HepG2 (cell line): Measurements from ENCODE around the gene APBA1. TPM values are rescaled to one million over a fixed set of nuclear protein-coding genes. Genes with fewer than 3 reads are reported as not detected.

Experiments
- HMG20A ChIP-seq: IDR thresholded peaks from 2 replicates; pipeline ENCODE4 v1.6.1; 2016; ENCODE audit warnings: borderline replicate concordance
- IRF1 ChIP-seq: sonication (generic); formaldehyde crosslinking; IDR thresholded peaks from 2 replicates; pipeline ENCODE4 v1.4.0; 2020; ENCODE audit warnings: low read depth, mild to moderate bottlenecking, missing genetic modification reagents
- TBP ChIP-seq: sonication (generic); formaldehyde crosslinking; IDR thresholded peaks from 2 replicates; pipeline ENCODE4 v1.5.0; 2020; ENCODE audit warnings: missing genetic modification reagents
- THAP9 ChIP-seq: sonication (generic); formaldehyde crosslinking; IDR thresholded peaks from 2 replicates; pipeline ENCODE4; 2020; ENCODE audit warnings: missing genetic modification reagents, mild to moderate bottlenecking, borderline replicate concordance
- TSC22D2 ChIP-seq: sonication (generic); formaldehyde crosslinking; IDR thresholded peaks from 2 replicates; pipeline ENCODE4 v1.5.1; 2020; ENCODE audit warnings: missing genetic modification reagents, mild to moderate bottlenecking, borderline replicate concordance
- UBTF ChIP-seq: sonication (generic); formaldehyde crosslinking; IDR thresholded peaks from 2 replicates; pipeline ENCODE4 v1.4.0; 2020; ENCODE audit warnings: mild to moderate bottlenecking, missing genetic modification reagents
- YY1 ChIP-seq: IDR thresholded peaks from 2 replicates; pipeline ENCODE4 v1.6.1; 2011; ENCODE audit warnings: low read length, low read depth, moderate library complexity, mild to moderate bottlenecking; ENCODE audit not compliant: insufficient read depth, insufficient replicate concordance
- ZNF407 ChIP-seq: sonication (generic); formaldehyde crosslinking; IDR thresholded peaks from one replicate; pipeline ENCODE4 v1.5.1; 2020; ENCODE audit warnings: mild to moderate bottlenecking, missing genetic modification reagents; ENCODE audit errors: not compliant biosample characterization
- ZNF563 ChIP-seq: sonication (generic); formaldehyde crosslinking; IDR thresholded peaks from 2 replicates; pipeline ENCODE4 v1.8.0; 2022; ENCODE audit warnings: mild to moderate bottlenecking, moderate library complexity, missing genetic modification reagents
- ZNF639 ChIP-seq: conservative IDR thresholded peaks from 2 replicates; pipeline ENCODE4 v1.6.1; 2018; ENCODE audit warnings: missing genetic modification reagents
- ZNF775 ChIP-seq: sonication (generic); formaldehyde crosslinking; IDR thresholded peaks from 2 replicates; pipeline ENCODE4 v1.4.0; 2020; ENCODE audit warnings: missing genetic modification reagents, mild to moderate bottlenecking, moderate library complexity, borderline replicate concordance
- polyA plus RNA-seq, 8 experiments: library from polyadenylated mRNA; depleted of rRNA in 3 of 8; stranded (reverse) in 7 of 8; unstranded in 1 of 8; fragments of >200 nt; fragmentation: Illumina TruSeq in 4 of 8; extraction: Trizol in 4 of 8; gene quantifications; 2 replicates each; pipeline versions ENCODE4 v1.2.1 to v1.2.3, GENCODE V29; 2011 to 2016; ENCODE audit warnings: low read depth in 4 of 8, missing spikeins in 1 of 8, mixed read lengths in 1 of 8; ENCODE audit not compliant: insufficient read depth in 1 of 8
- total RNA-seq, 5 experiments: library from RNA; depleted of rRNA; stranded (reverse); fragments of >200 nt; fragmentation: Illumina TruSeq; extraction: Trizol; gene quantifications; 2 replicates each; pipeline ENCODE4 v1.2.3, GENCODE V29; 2016; ENCODE audit warnings: low read depth in 1 of 5

The APBA1 gene
- total and polyA plus RNA-seq, 2 of the 13 experiments (the other 11 are each of a cell fraction or from before 2014, with no cell fraction given) = 0.15 TPM; not detected in 1

- TF ChIP-seq ZNF407 (CRISPR knock-in tag) = peak; percentile 27
- peak; percentile 23; the same call in 1 of the 2 replicates for TF ChIP-seq THAP9 (CRISPR knock-in tag)
- no peak for TF ChIP-seq HMG20A (CRISPR knock-in tag)
- TF ChIP-seq ZNF563 (CRISPR knock-in tag) = 0 out of 2 replicates have a peak, but pooled peaks have one; percentile 43
- peak; percentile 98 for TF ChIP-seq UBTF (CRISPR knock-in tag)
- TF ChIP-seq IRF1 (CRISPR knock-in tag) = no peak
- TF ChIP-seq TBP (CRISPR knock-in tag) = no peak
- TF ChIP-seq YY1 = peak; percentile 33
- no peak for TF ChIP-seq ZNF775
- TF ChIP-seq TSC22D2 (CRISPR knock-in tag) = 0 out of 2 replicates have a peak, but pooled peaks have one; percentile 30
- no peak for TF ChIP-seq ZNF639
These were observed 582 bp upstream of the APBA1 start (continued) for GRCh38 chr9:69672596-69673310.
